HG02571 (cell line): Measurements from ENCODE around the gene ZNF326.
"Not testable (repeated sequence)": the region's sequence is repeated elsewhere in the genome, so short reads cannot be mapped to it uniquely, and the experiment has no call there.

Experiments
- ATAC-seq: cut with Tn5 transposase; IDR thresholded peaks from one replicate; pipeline ENCODE4 v1.9.1; 2021; ENCODE audit warnings: mild to moderate bottlenecking, moderate library complexity; ENCODE audit not compliant: unreplicated experiment

ZNF326 gene

DNA sequence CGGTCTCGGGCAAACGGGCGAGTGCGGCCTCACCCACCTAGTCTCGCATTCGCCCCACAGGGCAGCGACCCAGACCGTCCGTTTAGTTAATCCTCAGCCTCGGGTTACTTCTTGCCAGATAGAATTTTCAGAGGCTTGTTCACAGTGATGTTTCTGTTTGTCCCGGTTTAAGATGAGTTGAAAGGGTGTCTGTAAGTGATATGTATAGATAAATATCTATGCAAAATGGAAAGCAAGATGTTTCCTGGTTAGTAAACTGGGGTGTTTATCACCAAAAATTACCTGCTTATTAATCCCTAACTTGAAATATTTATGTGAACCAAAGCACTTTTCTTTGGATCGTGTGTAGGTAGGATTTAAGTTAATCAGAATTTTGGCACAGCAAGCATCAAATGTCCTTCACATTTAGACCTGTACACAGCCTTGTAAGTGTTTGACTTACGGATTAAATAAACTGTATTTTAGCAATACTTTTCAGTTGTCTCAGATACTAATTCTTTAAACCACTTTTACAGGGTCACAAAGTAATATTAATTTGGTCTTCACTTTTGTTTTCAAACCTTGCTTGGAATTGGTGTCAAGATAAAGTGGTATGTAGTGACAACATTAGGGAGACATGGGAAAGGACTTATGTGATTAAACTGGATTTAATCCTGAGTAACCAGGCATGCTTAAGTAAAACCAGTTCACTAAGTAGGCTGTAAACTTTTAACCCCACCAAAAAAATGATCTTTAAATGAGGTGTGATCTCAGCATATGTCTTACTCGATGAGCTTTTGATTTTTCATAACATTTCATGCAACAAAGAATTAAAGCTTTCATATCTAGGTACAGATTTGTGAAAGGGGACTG is 914 bp downstream of the ZNF326 start:
- no peak for ATAC-seq

DNA sequence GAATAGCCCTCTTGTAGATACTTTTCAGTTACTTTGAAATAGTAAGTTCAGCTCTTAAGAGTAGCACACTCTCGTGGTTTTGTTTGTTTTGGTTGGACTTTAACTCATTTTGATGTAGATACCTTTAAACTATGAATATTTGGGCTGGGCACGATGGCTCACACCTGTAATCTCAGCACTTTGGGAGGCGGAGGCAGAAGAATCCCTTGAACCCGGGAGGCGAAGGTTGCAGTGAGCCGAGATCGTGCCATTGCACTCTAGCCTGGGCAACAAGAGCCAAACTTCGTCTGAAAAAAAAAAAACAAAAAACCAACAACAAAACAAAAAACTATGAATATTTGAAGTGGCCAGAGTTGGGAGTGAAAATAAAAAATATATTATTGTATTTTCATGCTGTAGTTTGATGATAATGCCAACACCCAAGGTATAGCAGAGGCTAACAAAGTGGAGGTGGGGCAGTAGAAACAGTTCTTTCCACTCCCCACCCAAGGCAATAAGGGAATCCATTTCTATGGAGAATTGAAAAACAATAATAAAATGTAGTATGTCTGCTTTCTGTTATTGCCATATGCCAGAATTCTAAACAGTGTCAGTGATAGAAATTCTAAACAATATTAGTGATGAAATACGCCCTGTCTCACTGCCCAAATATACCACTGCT is 1.7 kb downstream of the ZNF326 start:
- ATAC-seq: no peak

DNA sequence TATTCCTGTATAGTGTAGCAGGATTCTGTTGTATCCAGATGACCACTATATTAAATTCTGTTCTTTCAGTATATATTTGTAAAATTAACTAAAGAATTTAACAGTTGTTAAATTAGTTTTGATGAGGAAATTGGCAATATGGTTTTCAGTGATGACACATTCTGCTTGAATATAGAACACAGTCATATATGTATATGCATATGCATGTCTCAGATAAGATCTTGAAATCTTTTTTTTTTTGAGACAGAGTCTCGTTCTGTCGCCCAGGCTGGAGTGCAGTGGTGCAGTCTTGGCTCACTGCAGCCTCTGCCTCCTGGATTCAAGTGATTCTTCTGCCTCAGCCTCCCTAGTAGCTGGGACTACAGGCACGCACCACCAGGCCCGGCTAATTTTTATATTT is 2.2 kb downstream of the ZNF326 start:
- ATAC-seq: not testable (repeated sequence)

DNA sequence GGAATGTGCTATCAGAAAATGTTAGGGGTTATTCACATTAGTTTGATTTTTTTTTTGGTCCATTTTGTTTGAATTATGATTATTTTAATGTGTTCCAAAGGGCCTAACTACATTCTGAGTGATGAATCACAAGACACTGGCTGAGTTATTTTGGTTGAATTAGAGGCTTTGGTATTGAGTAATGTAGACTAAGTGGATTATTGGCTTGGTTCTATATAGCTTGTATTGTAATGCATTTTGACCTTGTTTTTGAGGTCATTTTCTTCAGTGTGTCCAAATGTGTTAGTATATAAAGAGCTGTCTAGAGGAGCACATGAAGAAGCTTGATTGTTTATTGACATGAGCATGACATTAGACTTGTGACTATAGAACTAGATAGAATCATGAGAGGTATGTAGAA is 3.4 kb downstream of the ZNF326 start:
- no peak for ATAC-seq

DNA sequence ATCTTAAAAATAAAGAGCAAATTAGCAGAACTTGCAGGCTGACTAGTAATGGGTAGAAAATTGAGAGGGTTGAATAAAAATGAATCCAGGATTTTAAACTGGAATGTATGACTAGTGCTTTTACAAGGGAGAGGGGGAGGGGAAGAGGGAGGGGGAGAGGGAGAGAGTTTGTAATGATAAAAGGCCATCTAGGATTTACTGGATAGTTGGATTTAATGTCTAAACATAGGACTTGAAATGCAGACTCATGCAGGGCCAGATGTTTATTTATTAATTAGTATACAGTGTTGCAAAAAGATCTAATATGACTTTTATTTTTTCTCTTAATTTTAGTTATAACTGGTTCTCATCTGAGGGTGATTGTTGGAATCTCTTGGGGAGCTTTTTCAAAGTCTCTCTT is 4.3 kb downstream of the ZNF326 start:
- no peak for ATAC-seq

DNA sequence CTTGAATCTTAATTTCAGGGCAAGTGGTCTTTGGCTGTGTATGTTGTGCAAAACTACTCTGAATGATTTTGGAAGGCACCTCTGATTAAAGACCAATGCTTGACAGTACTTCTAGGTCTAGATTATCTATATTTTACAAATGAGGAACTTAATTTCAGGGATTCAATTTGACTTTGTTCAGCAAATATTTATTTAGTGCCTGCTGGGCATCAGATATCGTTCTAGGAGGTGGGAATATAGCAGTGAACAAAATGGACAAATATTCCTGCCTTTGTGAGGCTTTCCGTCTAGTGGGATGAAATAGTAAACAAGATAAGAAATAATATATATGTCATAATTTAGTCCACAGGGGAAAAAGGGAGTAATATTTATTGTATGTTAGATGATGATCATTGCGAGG is 4.7 kb downstream of the ZNF326 start:
- ATAC-seq: no peak

DNA sequence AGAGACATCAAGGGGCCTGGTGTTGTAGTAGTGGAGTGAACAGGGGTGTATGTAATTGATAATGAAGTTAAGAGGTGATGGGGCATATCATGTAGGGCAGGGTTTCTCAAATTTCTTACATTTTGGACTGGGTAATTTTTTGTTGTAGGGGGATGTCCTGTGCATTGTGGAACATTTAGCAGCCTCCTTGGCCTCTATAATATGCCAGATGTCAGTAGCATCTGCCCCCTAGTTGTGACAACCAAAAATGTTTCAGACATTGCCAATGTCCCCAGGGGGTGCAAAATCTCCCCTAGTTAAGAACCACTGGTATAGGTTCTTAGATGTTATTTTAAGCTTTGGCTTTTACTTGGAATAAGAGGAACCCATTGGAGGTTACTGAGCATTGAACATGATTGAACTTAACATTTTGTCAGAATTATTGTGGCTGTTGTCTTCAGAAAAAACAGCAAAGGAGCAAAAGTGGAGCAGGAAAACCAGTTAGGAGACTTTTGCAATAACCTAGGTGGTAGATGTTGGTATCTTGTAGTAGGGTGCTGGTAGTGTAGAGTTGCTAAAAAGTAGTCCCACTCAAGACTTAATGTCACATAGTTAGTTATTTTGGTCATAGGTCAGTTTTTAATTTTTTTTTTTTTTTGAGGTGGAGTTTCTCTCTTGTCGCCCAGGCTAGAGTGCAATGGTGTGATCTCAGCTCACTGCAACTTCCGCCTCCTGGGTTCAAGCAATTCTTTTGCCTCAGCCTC is 6.2 kb downstream of the ZNF326 start:
- no peak for ATAC-seq

DNA sequence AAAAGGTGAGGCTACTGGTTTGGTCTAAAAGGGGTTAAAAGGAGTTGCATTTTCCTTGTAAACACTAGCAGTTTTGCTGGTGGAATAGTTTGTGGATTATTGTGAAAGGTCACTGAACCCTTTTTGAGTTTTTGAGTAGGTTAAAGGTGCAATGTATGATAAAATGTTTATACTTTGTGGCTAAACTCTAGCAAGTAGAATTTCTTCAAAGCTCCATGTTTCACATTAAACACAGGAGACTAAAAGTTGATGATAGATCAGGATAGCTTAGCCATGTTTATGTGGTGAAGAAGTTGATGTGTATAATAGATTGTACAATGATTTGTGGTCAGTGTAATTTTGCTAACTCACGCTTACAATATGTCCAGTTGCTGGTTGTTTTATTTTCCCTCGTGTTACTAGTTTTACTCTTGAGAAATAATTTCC is 13.1 kb downstream of the ZNF326 start:
- ATAC-seq: no peak

DNA sequence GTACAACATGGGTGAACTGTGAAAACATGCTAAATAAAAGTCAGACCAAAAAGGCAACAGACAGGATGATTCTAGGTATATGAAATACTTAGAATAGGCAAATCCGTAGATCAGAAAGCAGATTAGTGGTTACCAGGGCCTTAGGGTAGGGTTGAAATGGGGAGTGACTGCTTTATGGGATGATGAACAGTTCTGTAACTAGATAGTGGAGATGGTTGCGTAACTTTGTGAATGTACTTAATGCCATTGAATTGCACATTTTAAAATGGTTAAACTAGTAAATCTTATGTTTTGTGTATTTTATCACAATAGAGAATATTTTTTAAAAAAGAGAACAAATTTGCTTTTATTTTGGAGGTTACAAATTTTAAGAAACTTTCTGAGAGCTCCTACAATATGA is 17.4 kb downstream of the ZNF326 start:
- no peak for ATAC-seq

DNA sequence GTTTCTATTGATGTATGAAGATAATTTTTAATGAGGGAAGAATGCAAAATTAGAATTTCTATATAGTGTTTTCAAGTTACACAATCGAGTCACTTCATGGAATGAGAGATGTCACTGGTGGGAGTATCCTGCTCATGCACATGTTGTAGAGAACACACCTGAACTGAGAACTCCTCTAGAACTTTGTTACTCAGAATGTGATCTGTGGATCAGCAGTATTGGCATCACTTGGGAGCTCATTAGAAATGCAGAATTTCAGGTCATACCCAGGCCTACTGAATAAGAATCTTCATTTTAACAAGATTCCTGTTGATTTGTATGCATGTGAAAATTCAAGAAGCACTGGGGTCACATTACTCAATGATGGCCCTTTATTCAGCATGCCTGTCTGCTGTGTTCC is 28.8 kb downstream of the ZNF326 start:
- ATAC-seq: no peak

DNA sequence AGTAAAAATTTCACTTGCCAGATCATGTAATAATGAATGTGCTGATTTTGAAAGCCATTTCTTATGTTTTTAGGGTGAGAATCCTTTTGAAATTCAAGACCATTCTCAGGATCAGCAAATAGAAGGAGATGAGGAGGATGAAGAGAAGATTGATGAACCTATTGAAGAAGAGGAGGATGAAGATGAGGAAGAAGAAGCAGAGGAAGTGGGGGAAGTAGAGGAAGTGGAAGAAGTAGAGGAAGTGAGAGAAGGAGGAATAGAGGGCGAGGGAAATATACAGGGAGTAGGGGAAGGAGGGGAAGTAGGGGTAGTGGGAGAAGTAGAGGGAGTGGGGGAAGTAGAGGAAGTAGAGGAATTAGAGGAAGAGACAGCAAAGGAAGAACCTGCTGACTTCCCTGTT is 32.4 kb downstream of the ZNF326 start:
- no peak for ATAC-seq

DNA sequence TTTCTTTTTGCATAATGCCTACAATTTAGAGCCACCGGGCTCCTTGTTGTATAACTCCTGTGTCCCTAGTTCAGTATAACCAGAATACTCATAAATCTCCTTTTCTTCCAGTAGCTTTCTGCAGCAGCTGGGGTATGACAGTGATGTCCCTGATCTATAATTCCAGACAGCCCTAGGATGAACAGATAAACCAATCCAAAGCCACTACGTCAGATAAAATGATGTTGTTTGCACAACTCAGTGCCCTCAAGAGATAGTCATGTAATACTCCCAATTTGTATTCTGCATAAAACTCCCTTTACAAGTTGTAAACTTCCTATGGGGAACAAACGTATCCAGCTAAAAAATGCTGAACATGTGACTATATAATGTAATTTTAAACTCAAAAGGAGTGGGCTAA is 44.7 kb downstream of the ZNF326 start:
- ATAC-seq: no peak

DNA sequence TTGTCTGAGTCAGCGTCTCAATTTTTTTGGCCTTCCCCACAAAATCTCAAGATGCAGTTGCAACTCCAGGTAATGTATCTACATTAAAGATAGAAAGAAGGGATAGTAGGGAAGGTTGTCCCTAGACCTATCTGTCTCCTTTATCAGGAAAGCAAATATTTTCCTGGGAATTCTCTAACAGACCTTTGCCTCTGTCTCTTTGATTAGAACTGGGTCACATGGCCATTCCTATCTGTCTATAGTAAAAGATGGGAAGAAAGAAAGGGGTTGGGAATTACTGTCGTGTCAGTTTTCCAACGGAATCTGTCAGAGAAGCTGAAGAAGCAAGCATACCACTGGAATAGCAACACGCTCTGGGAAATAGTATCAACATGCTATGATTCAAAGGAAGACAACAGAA is 48.7 kb downstream of the ZNF326 start:
- no peak for ATAC-seq

DNA sequence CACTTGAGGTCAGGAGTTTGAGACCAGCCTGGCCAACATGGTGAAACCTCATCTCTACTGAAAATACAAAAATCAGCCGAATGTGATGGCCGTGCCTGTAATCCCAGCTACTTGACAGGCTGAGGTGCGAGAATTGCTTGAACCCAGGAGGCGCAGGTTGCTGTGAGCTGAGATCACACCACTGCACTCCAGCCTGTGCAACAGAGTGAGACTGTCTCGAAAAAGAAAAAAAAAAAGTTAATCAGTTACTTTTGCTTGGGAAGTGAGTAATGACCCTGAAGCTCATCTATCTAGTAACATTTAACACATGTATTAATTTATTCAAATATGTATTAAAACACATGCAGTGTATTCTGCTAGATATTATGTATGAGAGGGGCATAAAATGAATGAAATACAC is 49.4 kb downstream of the ZNF326 start:
- no peak for ATAC-seq

DNA sequence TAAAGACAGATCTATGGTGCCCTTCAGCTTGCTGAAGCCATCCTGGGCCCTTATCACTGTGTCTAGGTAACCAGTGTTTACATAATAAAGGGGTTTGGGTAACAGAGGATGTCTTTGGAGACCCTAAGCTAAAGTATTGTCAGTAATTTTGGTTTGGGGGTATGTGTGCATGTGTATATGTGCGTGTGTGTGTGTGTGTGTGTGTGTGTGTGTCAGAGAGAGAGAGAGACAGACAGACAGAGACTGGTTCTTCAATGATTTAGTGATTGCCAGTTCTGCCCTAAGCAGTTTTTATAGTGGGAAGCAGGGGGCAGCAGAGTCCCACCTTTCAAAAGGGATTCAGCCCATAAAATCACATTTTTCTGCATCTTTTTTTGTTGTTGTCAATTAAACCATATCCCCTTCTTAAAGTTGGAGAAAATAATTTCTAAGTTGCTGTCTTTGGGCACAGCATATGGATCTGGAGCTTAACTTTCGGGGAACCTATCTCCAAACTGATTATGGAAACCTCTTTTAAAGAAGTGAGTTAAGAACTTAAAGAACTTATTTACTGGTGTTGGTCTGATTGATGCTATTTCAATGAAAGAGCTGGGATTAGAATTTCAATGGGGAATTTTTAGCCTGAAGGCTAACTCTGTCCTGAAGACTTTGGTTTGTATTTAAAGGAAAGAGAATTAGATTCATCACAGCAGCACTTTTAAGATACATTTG is 51.1 kb downstream of the ZNF326 start:
- ATAC-seq: no peak

DNA sequence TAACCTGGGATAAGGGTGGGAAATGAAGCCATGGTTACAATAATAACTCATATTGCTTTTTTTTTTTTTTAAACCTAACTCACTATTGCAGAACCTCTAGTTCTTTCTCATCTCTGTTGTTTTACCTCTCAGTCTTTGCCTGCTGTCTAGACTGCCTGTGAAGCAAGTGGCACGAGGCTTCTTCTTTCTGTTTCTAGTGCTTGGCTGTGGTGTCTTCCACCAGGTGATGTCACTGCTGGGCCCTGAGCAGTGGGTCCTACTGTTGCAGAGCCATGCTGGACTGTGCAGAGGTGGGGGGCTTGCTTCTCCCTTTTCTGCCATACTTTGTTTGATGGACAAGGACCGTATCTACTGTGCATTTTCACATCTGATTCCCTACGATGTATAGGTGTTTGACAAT is 51.7 kb downstream of the ZNF326 start:
- no peak for ATAC-seq

DNA sequence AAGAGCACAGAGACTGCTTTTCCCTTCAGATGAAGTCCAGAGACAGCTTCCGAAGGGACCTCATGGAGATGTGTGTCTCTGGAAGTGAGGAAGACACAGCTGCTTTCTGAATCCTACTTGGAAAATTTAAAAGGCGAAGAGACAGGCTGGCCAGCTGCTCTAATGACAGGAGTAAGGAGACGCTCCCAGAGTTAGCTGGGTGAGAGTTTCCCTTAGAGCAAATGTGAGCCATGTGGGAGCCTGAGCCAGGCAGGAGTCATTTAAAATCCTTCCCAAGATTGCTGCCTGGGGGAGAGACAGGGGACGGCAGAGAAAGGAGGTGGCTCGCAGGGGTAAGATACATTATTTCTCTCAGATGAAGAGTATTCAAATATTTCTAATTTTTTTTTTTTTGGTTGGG is 53.1 kb downstream of the ZNF326 start:
- no peak for ATAC-seq

DNA sequence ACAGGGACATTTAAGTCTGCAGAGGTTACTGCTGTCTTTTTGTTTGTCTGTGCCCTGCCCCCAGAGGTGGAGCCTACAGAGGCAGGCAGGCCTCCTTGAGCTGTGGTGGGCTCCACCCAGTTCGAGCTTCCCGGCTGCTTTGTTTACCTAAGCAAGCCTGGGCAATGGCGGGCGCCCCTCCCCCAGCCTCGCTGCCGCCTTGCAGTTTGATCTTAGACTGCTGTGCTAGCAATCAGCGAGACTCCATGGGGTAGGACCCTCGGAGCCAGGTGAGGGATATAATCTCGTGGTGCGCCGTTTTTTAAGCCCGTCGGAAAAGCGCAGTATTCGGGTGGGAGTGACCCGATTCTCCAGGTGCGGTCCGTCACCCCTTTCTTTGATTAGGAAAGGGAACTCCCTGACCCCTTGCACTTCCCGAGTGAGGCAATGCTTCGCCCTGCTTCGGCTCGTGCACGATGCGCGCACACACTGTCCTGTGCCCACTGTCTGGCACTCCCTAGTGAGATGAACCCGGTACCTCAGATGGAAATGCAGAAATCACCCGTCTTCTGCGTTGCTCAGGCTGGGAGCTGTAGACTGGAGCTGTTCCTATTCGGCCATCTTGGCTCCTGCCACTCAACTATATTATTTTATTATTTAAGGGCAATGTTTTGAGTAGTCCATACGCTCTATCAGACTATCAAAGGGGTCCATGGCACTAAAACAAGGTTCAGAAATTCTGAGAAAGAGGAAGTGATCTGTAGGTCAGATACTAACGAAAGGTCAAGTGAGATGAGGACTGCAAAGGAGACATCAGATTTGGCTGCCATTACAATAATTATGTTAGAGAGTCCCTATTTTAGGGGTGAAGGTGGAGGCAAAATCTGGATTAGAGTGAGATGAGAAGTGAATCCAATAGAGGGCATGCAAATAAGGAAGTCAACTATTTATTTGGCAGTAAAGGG is 68.1 kb downstream of the ZNF326 start:
- not testable (repeated sequence) for ATAC-seq

DNA sequence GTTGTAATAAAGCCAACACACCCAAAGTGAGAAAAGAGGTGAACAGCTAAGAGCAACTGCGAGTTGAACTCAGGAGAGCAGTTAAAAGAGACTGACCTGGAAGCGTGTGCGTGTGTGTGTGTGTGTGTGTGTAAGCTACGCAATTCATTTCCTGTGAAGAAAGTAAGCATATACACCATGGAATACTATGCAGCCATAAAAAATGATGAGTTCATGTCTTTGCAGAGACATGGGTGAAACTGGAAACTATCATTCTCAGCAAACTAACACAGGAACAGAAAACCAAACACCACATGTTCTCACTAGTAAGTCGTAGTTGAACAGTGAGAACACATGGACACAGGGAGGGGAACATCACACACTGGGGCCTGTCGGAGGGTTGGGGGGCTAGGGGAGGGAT is 69.2 kb downstream of the ZNF326 start:
- not testable (repeated sequence) for ATAC-seq
